ENCODE measurements around the gene PTPRN2. TPM values are rescaled to one million over a fixed set of nuclear protein-coding genes. Genes with fewer than 3 reads are reported as not detected.
"Not testable (repeated sequence)": the region's sequence is repeated elsewhere in the genome, so short reads cannot be mapped to it uniquely, and the experiment has no call there.

The PTPRN2 gene
- total RNA-seq, 1 experiment from 2014 or later, result not detected

DNA sequence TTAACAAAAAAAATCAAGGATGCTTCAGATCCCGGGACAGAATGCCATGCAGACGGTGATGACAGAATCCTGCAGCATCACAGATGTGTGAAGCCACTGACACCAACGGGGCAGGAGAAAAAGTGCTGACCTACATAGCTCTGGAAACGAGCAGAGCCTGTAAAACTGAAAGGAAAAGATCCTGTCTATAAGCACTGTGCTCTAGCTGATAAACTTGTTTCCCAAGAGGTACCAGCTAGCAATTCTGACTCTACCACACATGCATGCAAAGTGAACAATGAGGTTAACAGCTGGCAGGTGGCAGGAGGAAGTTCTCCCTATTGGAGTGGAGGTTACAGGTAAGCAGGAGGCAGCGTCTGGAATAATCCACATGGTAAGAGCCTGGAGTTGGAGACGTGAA is 75.6 kb downstream of the PTPRN2 start:
- H3K36me3 ChIP-seq (ENCODE audit: low read depth), result no peaks in the 10 kb centered on the region
- intact Hi-C loops (cut with micrococcal nuclease; ENCODE audit: unreplicated experiment), result no loop called here
- no peaks in the 10 kb centered on the region for H3K9me2 ChIP-seq (ENCODE audit: insufficient read depth)
- H3K27ac ChIP-seq, result no peak overlapping the region
- no peak overlapping the region for H3K4me3 ChIP-seq
- no peak for DNase-seq
- H3K79me2 ChIP-seq (ENCODE audit: low read depth), result no peaks in the 10 kb centered on the region
- H3K4me1 ChIP-seq (replicated peaks; ENCODE audit: insufficient read depth), result no peaks in the 10 kb centered on the region
- no peak overlapping the region for H3K4me2 ChIP-seq
- H3K9me3 ChIP-seq (ENCODE audit: insufficient read depth, low read depth), result peaks cover 7% of the 10 kb centered on the region; the same call in 1 of the 2 replicates
- TF ChIP-seq EZH2 (IDR thresholded peaks at IDR 0.05; ENCODE audit: low read depth), result no peak
- TF ChIP-seq, protein P1, sequence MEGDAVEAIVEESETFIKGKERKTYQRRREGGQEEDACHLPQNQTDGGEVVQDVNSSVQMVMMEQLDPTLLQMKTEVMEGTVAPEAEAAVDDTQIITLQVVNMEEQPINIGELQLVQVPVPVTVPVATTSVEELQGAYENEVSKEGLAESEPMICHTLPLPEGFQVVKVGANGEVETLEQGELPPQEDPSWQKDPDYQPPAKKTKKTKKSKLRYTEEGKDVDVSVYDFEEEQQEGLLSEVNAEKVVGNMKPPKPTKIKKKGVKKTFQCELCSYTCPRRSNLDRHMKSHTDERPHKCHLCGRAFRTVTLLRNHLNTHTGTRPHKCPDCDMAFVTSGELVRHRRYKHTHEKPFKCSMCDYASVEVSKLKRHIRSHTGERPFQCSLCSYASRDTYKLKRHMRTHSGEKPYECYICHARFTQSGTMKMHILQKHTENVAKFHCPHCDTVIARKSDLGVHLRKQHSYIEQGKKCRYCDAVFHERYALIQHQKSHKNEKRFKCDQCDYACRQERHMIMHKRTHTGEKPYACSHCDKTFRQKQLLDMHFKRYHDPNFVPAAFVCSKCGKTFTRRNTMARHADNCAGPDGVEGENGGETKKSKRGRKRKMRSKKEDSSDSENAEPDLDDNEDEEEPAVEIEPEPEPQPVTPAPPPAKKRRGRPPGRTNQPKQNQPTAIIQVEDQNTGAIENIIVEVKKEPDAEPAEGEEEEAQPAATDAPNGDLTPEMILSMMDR (conservative IDR thresholded peaks at IDR 0.05), result no peak
- BruUV-seq (replicated peaks), result no TSS peak
- ChIA-PET CTCF (no interaction called here), POLR2A (ENCODE audit: unreplicated experiment) (no interaction called here)
- H4K20me1 ChIP-seq (ENCODE audit: insufficient read depth), result no peaks in the 10 kb centered on the region
- no peaks in the 10 kb centered on the region for H3F3A ChIP-seq (ENCODE audit: insufficient read depth, low read depth)
- no peak overlapping the region for H2AFZ ChIP-seq
- peaks cover 96% of the 10 kb centered on the region for H3K27me3 ChIP-seq (ENCODE audit: insufficient read depth, low read depth)

DNA sequence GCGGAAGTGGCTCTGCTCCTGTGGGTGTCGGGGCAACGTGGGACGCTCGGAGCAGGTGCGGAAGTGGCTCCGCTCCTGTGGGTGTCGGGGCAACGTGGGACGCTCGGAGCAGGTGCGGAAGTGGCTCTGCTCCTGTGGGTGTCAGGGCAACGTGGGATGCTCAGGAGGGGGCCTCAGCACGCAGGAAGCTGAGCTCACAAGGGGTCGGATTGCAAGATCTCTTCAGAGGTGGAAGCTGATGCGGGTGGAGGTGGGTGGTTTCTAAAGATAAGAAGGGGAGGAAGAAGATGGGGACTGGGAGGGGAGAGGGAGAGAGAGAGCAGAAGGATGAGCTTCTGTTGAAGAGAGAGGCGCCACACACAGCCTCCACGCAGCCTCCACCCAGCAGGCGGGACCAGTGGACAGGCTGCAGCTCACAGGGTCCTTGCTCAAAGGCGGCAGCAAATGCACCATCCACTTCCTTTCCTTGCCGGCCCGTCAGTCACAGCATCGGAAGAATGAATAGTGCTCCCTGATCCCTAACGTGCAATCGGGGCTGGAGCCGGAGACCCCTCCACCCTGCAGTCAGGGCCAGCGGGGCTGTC is 78.7 kb downstream of the PTPRN2 start:
- Histone ChIP-seq H3K9me3 (ENCODE audit: insufficient read depth, low read depth) (peaks cover 7% of the 10 kb centered on the region; the same call in 1 of the 2 replicates), H4K20me1 (ENCODE audit: insufficient read depth) (no peaks in the 10 kb centered on the region), H3F3A (ENCODE audit: insufficient read depth, low read depth) (no peaks in the 10 kb centered on the region), H3K4me1 (replicated peaks; ENCODE audit: insufficient read depth) (no peaks in the 10 kb centered on the region), H2AFZ (no peak overlapping the region), H3K27ac (no peak overlapping the region), H3K36me3 (ENCODE audit: low read depth) (no peaks in the 10 kb centered on the region), H3K9me2 (ENCODE audit: insufficient read depth) (no peaks in the 10 kb centered on the region), H3K4me2 (no peak overlapping the region), H3K79me2 (ENCODE audit: low read depth) (no peaks in the 10 kb centered on the region), H3K27me3 (ENCODE audit: insufficient read depth, low read depth) (peaks cover 96% of the 10 kb centered on the region), H3K4me3 (no peak overlapping the region)
- no TSS peak for BruUV-seq (replicated peaks)
- intact Hi-C loops (cut with micrococcal nuclease; ENCODE audit: unreplicated experiment), result no loop called here
- DNase-seq, result no peak
- ChIA-PET CTCF (no interaction called here), POLR2A (ENCODE audit: unreplicated experiment) (no interaction called here)
- TF ChIP-seq, protein P1 (conservative IDR thresholded peaks at IDR 0.05), result no peak
- TF ChIP-seq EZH2 (IDR thresholded peaks at IDR 0.05; ENCODE audit: low read depth), result no peak

DNA sequence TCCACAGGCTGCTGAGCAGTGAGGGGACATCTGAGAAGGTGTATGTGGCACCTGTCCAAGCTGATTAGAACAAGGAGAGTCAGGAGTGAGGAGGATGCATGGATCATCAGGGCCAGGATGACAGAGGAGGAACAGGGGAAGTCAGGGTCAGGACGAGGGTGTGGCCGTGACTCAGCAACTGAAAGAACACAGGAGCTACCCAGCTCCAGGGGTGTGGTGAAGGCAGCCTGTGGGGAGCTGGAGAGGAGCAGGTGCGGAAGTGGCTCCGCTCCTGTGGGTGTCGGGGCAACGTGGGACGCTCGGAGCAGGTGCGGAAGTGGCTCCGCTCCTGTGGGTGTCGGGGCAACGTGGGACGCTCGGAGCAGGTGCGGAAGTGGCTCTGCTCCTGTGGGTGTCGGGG is 79.3 kb downstream of the PTPRN2 start:
- H3F3A ChIP-seq (ENCODE audit: insufficient read depth, low read depth); H3K4me3 ChIP-seq; H3K4me2 ChIP-seq; CTCF ChIA-PET; H3K9me3 ChIP-seq (ENCODE audit: insufficient read depth, low read depth); POLR2A ChIA-PET (ENCODE audit: unreplicated experiment); H3K27ac ChIP-seq; H2AFZ ChIP-seq; BruUV-seq (replicated peaks); intact Hi-C loops (cut with micrococcal nuclease; ENCODE audit: unreplicated experiment); H3K79me2 ChIP-seq (ENCODE audit: low read depth); H3K9me2 ChIP-seq (ENCODE audit: insufficient read depth); H4K20me1 ChIP-seq (ENCODE audit: insufficient read depth); DNase-seq; H3K4me1 ChIP-seq (replicated peaks; ENCODE audit: insufficient read depth); H3K36me3 ChIP-seq (ENCODE audit: low read depth): not testable (repeated sequence)
- H3K27me3 ChIP-seq (ENCODE audit: insufficient read depth, low read depth), result peaks cover 96% of the 10 kb centered on the region

DNA sequence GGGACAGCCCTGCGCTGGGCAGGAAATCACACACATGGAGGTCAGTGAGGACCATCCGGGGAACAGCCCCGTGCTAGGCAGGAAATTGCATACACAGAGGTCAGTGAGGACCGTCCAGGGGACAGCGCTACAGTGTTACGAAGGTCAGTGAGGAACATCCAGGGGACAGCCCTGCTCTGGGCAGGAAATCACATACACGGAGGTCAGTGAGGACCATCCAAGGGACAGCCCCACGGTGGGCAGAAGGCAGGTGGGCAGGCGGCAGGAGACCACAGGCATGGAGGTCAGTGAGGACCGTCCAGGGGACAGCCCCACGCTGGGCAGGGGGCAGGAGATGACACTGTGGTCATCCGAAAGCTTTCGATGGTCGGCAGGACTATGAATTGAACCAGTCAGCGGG is 79.7 kb downstream of the PTPRN2 start:
- H3K27ac ChIP-seq, result no peak overlapping the region
- POLR2A ChIA-PET (ENCODE audit: unreplicated experiment), result no interaction called here
- H3K36me3 ChIP-seq (ENCODE audit: low read depth), result no peaks in the 10 kb centered on the region
- intact Hi-C loops (cut with micrococcal nuclease; ENCODE audit: unreplicated experiment), result no loop called here
- DNase-seq, result no peak
- CTCF ChIA-PET, result no interaction called here
- H3K27me3 ChIP-seq (ENCODE audit: insufficient read depth, low read depth), result peaks cover 96% of the 10 kb centered on the region
- no peaks in the 10 kb centered on the region for H3K79me2 ChIP-seq (ENCODE audit: low read depth)
- peaks cover 7% of the 10 kb centered on the region; the same call in 1 of the 2 replicates for H3K9me3 ChIP-seq (ENCODE audit: insufficient read depth, low read depth)
- H4K20me1 ChIP-seq (ENCODE audit: insufficient read depth), result no peaks in the 10 kb centered on the region
- no peak overlapping the region for H3K4me3 ChIP-seq
- no peak overlapping the region for H2AFZ ChIP-seq
- no peak for TF ChIP-seq EZH2 (IDR thresholded peaks at IDR 0.05; ENCODE audit: low read depth)
- TF ChIP-seq, protein P1 (conservative IDR thresholded peaks at IDR 0.05), result no peak
- no peaks in the 10 kb centered on the region for H3F3A ChIP-seq (ENCODE audit: insufficient read depth, low read depth)
- no TSS peak for BruUV-seq (replicated peaks)
- H3K4me2 ChIP-seq, result no peak overlapping the region
- no peaks in the 10 kb centered on the region for H3K9me2 ChIP-seq (ENCODE audit: insufficient read depth)
- H3K4me1 ChIP-seq (replicated peaks; ENCODE audit: insufficient read depth), result no peaks in the 10 kb centered on the region

DNA sequence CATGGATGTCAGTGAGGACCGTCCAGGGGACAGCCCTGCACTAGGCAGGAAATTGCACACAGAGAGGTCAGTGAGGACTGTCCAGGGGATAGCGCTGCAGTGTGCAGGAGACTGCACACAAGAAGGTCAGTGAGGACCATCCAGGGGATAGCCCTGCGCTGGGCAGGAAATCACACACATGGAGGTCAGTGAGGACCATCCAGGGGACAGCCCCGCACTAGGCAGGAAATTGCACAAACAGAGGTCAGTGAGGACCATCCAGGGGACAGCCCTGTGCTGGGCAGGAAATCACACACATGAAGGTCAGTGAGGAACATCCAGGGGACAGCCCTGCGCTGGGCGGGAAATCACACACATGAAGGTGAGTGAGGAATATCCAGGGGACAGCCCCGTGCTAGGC is 80.4 kb downstream of the PTPRN2 start:
- intact Hi-C loops (cut with micrococcal nuclease; ENCODE audit: unreplicated experiment); H3K9me3 ChIP-seq (ENCODE audit: insufficient read depth, low read depth); H2AFZ ChIP-seq; H3K27ac ChIP-seq; BruUV-seq (replicated peaks); DNase-seq; CTCF ChIA-PET; H3K4me3 ChIP-seq; H3K36me3 ChIP-seq (ENCODE audit: low read depth); H4K20me1 ChIP-seq (ENCODE audit: insufficient read depth); POLR2A ChIA-PET (ENCODE audit: unreplicated experiment); H3K4me1 ChIP-seq (replicated peaks; ENCODE audit: insufficient read depth); H3K79me2 ChIP-seq (ENCODE audit: low read depth); H3F3A ChIP-seq (ENCODE audit: insufficient read depth, low read depth); H3K4me2 ChIP-seq; H3K9me2 ChIP-seq (ENCODE audit: insufficient read depth): not testable (repeated sequence)
- peaks cover 96% of the 10 kb centered on the region for H3K27me3 ChIP-seq (ENCODE audit: insufficient read depth, low read depth)

Data from PC-9 (cell line).